GM08714 (cell line): ENCODE results near the gene NFKBIE.

Experiments
- H3K4me3 ChIP-seq: fragments of 200-500 bp; sonication (Bioruptor generic); 2 replicates; pipeline ENCODE4 v1.5.1; 2014; ENCODE audit warnings: mild to moderate bottlenecking, low read length, inconsistent platforms
- ZNF274 ChIP-seq: IDR thresholded peaks from 2 replicates; pipeline ENCODE4 v1.6.1; 2012; ENCODE audit warnings: mild to moderate bottlenecking, low read depth, low read length

The NFKBIE gene

DNA sequence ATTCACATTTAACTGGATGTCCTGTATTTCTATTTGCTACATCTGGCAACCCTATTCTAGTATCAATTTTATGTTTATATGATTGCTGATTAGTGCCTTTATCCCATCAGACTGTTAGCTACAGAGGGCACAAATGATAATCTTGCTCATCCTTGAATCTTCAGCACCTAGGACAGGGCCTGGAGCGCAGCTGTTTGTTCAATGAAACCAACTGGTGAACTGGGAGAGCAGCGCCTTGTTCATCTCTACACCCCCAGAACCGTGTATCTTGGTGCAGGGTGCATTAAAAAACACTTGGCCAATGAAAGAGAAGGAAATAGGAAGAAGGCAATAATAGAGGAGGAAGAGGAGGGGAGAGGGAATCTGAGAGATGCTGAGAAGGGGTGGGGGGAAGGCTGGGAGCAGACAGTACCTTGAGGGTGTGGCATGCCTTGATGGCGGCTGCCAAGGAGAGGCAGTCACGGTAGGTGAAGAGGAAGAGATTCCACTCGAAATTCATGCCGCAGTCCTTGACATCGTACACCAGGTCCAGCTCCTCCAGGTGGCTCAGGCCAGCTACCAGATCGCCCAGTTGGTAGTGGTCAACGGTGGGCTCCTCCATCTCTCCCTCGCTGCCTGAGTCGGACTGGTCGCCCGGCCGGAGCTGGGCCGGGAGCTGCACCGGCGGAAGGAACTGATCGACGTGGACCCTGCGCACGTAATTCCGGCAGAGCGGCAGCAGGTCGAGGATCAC, 20.4 kb upstream of the NFKBIE start:
- H3K4me3 ChIP-seq, result no peak overlapping the region
- no peak for TF ChIP-seq ZNF274

DNA sequence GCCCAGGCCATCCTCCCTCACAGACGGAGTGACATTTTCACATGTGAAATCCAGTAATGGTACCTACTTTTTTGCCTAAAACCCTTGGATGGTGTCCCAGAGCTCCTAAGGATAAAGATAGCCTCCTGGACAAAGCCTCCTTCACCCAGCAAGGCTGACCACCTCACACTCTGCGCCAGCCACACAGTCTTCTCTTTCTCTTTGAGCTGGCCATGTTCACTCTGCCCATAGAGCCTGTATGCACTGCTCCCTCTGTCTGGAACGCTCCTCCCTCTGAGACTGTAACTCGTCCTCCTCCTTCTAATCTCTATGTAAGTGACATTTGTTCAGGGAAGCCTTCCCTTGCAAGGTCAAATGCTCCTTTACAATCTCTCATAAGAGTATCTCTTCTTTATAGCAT, 19.5 kb upstream of the NFKBIE start:
- TF ChIP-seq ZNF274, result no peak
- no peak overlapping the region for H3K4me3 ChIP-seq

DNA sequence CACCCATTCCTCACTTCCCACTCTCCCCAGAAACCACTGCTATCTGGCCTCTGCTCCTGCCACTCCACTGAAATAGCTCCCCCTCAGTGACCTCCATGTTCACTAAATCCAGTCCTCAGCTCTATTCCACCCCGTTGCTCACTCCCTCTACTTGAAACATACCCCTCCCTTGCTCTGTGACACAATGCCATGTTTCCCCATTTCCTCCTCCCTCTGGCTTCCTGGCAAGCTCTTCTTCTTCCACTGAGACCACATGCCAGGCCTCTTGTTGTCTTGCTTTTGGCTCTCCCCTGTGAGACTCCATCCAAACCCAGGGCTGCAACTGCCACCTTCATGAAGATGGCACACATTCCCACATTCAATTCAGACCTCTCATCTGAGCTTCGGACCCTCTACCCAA, 18.8 kb upstream of the NFKBIE start:
- TF ChIP-seq ZNF274, result no peak
- H3K4me3 ChIP-seq, result no peak overlapping the region

DNA sequence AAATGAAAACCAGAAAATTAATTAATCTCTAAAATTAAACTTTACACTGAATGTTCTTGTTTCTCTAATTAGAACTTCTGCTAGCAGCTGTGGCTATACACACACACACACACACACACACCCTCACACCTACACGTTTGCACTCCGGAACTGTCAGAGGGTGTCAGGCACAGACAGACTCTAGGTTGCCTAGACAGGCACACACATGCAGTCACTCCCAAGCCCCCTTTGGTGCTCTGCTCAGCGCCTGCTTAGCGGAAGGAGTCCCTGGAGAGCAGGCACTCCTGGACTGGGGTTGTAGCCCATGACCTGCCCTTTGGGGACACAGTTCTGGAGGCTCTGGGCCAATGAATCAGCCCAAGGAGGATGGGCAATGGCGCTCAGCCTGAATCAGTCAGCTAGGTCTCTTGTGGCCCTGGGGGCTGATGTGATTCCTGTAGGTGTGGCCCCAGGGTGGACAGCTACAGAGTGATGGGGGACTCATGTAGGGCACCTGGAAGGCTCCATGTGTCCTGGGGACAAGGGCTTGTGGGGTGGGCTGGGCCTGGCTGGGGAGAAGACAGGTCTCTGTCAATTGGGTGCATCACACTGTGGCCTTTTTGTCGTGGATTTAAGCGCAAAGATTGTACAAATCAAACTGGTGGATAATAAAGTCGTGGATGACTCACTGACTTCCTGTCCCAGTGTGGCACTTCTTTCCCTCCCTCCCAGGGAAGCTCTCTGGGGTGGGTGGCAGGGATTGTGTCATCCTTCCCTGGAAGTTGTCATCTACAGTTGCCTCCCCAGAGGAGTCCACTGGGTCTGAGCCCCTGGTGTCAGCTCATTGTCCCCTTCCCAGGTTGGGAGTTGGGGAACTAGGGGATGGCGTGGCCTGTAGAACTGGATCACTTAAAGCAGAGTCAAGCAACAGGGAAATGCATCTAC, 13.7 kb upstream of the NFKBIE start:
- no peak overlapping the region for H3K4me3 ChIP-seq
- no peak for TF ChIP-seq ZNF274

DNA sequence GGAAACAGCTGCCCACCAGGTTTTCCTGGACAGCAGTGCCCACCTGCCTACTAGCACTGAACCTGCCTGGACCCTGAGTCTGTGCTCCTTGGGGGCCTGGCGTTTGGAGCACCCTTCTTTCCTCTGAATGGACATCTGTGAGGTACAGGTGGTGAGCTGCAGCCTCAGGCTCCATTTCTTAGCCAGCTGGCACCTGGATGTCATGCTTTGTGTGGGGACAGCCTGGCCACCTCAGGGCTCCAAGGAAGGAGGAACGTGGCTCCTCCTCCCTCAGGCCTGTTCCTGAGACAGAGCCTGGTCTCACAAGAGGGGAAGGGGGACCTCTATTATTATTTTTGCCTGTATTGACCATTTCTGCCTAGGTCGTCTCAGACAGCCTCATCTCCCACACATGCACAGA, 13.0 kb upstream of the NFKBIE start:
- no peak for TF ChIP-seq ZNF274
- no peak overlapping the region for H3K4me3 ChIP-seq

DNA sequence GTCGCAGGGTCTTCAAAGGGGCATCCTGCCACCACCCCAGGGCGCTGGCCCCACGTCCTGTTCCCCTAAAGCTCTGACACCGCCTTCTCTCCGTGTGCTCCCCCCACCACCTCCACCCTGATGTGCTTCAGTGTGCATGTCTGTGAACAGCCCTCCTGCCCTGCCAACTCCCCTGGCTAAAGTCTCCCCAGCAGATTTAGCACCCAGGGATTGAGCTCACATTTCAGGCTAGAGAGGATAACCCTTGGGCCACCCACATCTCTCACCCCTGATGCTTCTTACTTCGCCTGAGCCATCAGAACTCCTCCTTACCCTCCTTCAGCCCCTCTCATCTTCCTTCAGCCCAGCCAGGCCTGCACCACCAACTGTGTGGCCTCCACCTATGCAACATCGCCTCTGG, 12.4 kb upstream of the NFKBIE start:
- no peak overlapping the region for H3K4me3 ChIP-seq
- no peak for TF ChIP-seq ZNF274

DNA sequence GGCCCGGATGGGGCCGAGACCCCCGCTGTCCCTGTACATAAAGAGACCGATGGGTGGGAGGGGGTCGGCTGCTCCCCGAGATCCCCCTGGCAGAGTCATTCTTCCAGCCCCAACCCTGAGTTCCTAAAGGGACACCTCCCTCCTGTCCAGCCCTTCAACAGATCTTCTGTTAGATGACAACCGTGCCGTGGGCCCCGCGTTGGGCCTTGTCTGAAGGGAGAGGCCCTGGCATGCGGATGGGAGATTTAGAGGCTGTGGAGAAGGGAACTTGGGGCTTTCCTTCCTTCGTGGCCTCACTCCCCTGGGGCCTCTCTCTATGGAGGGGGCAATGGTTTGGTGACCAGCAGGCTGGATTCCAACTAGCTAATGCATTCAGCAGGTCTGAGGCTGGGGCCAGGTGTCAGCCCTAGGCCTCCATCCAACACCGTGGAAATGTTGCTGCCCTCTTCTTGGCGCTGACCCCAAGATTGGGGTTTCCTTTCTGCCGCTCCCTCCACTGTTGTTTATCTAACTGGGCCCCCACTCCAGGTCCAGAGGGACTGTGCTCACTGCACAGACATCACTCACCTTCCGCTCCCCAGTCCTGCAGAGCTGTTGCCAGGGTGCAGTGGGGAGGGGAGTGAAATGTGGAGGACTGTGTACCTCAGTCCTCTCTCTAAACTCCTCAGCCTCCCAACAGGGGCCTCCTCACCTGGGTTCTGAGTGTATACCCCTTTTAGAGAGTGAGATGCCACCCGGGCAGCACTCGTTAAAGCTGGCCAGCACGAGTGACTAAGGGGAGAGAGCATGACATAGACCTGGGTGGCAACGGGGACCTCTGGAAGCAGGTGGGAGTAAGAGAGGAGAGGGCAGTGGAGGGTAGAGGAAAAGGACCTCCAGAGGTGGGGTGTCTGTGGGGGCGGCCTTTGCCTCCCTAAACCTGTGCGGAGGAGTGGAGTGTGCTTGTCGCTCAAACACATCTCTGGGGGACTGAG, 11.6 kb upstream of the NFKBIE start:
- no peak for TF ChIP-seq ZNF274
- H3K4me3 ChIP-seq, result no peak overlapping the region

DNA sequence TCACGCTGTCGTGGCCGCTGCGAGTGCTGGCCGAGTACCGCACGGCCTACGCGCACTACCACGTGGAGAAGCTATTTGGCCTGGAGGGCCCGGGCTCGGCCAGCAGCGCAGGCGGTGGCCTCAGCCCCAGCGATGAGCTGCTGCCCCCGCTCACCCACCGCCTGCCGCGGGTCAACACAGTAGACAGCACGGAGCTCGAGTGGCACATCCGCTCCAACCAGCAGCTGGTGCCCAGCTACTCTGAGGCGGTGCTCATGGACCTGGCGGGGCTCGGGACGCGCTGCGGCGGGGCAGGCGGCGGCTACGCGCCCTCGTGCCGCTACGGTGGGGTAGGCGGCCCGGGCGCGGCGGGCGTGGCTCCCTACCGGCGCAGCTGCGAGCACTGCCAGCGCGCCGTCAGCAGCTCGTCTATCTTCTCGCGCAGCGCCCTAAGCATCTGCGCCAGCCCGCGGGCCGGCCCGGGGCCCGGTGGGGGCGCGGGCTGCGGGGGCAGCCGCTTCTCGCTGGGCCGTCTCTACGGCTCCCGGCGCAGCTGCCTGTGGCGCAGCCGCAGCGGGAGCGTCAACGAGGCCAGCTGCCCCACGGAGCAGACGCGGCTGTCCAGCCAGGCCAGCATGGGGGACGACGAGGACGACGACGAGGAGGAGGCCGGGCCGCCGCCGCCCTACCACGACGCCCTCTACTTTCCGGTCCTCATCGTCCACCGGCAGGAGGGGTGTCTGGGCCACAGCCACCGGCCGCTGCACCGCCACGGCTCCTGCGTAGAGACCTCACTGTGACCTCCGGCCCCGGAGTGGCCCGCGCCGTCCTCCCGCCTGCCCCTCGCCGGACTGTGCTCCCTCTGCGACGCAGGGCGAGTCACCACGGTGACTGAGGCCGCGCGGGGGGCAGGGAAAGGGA, 10.6 kb upstream of the NFKBIE start:
- TF ChIP-seq ZNF274, result no peak
- no peak overlapping the region for H3K4me3 ChIP-seq

DNA sequence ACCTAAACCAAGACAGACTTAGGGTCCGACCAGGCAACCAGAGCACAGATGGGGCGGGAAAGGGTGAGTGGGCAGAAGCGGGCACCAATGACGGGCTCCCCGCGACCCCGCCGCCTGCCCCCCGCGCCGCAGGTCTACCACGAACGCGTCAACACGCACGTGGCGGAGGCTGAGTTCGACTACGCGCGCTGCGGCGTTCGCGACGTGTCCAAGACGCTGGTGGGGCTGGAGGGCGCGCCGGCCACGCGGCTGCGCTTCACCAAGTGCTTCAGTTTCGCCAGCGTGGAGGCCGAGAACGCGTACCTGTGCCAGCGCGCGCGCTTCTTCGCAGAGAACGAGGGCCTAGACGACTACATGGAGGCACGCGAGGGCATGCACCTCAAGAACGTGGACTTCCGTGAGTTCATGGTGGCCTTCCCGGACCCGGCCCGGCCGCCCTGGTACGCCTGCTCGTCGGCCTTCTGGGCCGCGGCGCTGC, 10.0 kb upstream of the NFKBIE start:
- TF ChIP-seq ZNF274, result no peak
- H3K4me3 ChIP-seq, result no peak overlapping the region

DNA sequence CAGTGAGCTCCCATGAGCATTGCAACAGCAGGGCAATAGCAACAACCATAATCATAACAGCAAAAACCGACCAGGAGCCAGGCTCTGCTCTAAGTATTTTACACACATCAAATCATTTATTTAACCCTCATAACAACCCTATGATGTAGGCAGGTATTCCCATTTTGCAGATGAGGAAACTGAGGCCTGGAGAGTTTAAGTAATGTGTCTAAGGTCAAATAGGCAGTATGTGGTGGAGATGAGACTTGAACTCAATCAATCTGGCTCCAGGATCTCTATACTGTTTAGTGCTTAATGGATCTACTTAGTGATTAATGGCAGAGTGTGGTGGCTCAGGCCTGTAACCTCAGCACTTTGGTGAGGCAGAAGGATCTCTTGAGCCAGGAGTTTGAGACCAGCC, 8.3 kb upstream of the NFKBIE start:
- TF ChIP-seq ZNF274, result no peak
- H3K4me3 ChIP-seq, result no peak overlapping the region

DNA sequence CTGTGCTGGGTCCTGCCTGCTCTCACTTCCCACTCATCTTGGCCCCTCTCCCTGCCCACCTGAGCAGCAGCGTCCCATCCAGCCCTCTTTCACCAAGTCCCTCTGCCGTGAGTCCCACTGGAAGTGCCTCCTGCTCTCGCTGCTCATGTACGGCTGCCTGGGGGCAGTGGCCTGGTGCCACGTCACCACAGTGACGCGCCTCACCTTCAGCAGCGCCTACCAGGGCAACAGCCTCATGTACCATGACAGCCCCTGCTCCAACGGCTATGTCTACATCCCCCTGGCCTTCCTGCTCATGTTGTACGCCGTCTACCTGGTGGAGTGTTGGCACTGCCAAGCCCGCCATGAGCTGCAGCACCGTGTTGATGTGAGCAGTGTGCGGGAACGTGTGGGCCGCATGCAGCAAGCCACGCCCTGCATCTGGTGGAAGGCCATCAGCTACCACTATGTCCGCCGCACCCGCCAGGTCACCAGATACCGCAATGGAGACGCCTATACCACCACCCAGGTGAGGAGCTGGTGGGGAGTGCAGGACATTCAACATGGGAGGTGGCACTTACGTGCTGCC, 7.7 kb upstream of the NFKBIE start:
- TF ChIP-seq ZNF274, result no peak
- H3K4me3 ChIP-seq, result no peak overlapping the region

DNA sequence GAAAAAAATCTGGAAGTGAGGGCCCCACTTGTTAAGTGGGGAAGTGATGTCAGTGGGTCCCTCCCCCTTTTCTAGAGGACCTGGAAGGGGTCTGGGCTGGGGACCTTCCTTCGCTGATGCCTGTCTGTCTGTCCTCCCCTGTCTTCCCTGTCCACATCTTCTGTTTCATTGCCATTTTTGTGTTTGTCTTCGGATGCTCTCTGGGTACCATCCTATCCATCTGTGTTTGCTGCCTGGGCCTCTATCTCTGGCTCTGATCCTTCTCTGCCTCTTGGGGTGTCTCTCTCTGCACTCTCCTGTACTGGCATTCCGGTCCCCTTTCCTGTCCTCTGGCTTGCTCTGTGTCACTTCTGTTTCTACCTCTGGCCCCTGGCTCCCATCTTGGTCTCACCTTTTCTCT, 7.2 kb upstream of the NFKBIE start:
- no peak overlapping the region for H3K4me3 ChIP-seq
- TF ChIP-seq ZNF274, result no peak

DNA sequence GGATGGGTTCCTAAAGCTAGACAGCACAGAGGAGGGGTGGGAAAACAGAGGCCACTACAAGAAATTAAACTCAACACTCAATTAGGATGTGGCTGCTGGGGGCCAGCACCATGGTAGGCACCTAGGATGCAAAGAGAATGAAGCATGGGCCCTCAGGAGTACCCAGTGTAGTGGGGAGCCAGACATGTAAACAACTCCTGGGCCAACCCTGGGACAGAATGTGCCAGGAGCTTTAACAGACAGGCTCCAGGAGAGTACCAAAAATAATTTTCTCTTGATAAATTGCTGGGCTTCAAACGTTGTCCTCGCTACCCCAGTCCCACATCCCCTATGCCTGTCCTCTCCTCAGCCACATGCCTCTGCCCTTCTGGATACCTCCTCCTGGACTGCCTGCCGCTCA, 6.6 kb upstream of the NFKBIE start:
- TF ChIP-seq ZNF274, result no peak
- no peak overlapping the region for H3K4me3 ChIP-seq
